K562 (cell line): Measurements from ENCODE around the gene PXMP2. TPM values are rescaled to one million over a fixed set of nuclear protein-coding genes. Genes with fewer than 3 reads are reported as not detected.

ENCODE experiments used
- CHAMP1 ChIP-seq: fragments of 450-650 bp; IDR thresholded peaks from 2 replicates; pipeline ENCODE4 v1.6.1; 2016; ENCODE audit warnings: mild to moderate bottlenecking
- CTCF ChIP-seq, 3 experiments: IDR thresholded peaks in 2 of 3; conservative IDR thresholded peaks in 1 of 3; 2 replicates each; pipeline ENCODE4 v1.5.1; 2011 to 2012; ENCODE audit warnings: low read length in 3 of 3, mild to moderate bottlenecking in 3 of 3, control low read depth in 2 of 3, improper control_type of control experiment in 1 of 3, inconsistent platforms in 1 of 3, low read depth in 1 of 3, mixed read lengths in 1 of 3, moderate library complexity in 1 of 3; ENCODE audit not compliant: insufficient read depth in 2 of 3
- NCOA2 ChIP-seq, 2 experiments: fragments of 450-650 bp; IDR thresholded peaks; 2 replicates each; pipeline ENCODE4 v1.6.1; 2018; ENCODE audit warnings: mild to moderate bottlenecking in 2 of 2, moderate library complexity in 1 of 2; ENCODE audit not compliant: partially characterized antibody in 2 of 2
- PBX2 ChIP-seq, 2 experiments: IDR thresholded peaks in 1 of 2; conservative IDR thresholded peaks in 1 of 2; 2 replicates each; pipeline ENCODE4 v1.6.1; 2016; ENCODE audit warnings: low read depth in 2 of 2, mild to moderate bottlenecking in 1 of 2, missing compliant biosample characterization in 1 of 2, missing genetic modification characterization in 1 of 2, moderate library complexity in 1 of 2
- PML ChIP-seq: IDR thresholded peaks from 2 replicates; pipeline ENCODE4 v1.6.1; 2012; ENCODE audit warnings: low read length, inconsistent platforms
- REST ChIP-seq, 2 experiments: fragments of 450-650 bp; formaldehyde crosslinking in 1 of 2; IDR thresholded peaks; 2 replicates each; pipeline versions ENCODE4 v1.4.0 to v1.6.1; 2014 to 2020; ENCODE audit warnings: mild to moderate bottlenecking in 2 of 2, borderline replicate concordance in 1 of 2, low read depth in 1 of 2
- RFX7 ChIP-seq: fragments of 250-450 bp; sonication (Bioruptor Pico); IDR thresholded peaks from 2 replicates; pipeline ENCODE4 v1.5.1; 2021; ENCODE audit warnings: mild to moderate bottlenecking
- ZBTB1 ChIP-seq: sonication (generic); formaldehyde crosslinking; IDR thresholded peaks from 2 replicates; pipeline ENCODE4 v1.8.1; 2023; ENCODE audit warnings: missing genetic modification reagents, low read depth, mild to moderate bottlenecking, borderline replicate concordance
- ZFX ChIP-seq: sonication (generic); formaldehyde crosslinking; IDR thresholded peaks from 2 replicates; pipeline ENCODE4 v1.8.0; 2022; ENCODE audit warnings: mild to moderate bottlenecking, missing genetic modification reagents, moderate library complexity
- ZNF347 ChIP-seq: fragments of 450-650 bp; formaldehyde crosslinking; IDR thresholded peaks from 2 replicates; pipeline ENCODE4 v1.4.0; 2020; ENCODE audit warnings: low read depth, mild to moderate bottlenecking, moderate library complexity
- polyA plus RNA-seq, 8 experiments: library from polyadenylated mRNA; depleted of rRNA in 4 of 8; stranded (reverse) in 5 of 8; unstranded in 3 of 8; fragments of >200 nt; fragmentation: Nextera tagmentation in 2 of 8; fragmentation: Illumina TruSeq in 1 of 8; extraction: Ambion mirVana in 2 of 8; extraction: Trizol in 1 of 8; gene quantifications; 2 replicates each; pipeline versions ENCODE4 v1.2.1 to v1.2.3, GENCODE V29; 2011 to 2014; ENCODE audit warnings: inconsistent platforms in 1 of 8, missing spikeins in 1 of 8
- total RNA-seq, 7 experiments: library from RNA; depleted of rRNA in 6 of 7; stranded (reverse); fragments of >200 nt in 6 of 7; fragmentation: Illumina TruSeq in 2 of 7; extraction: Trizol in 2 of 7; gene quantifications; 2 replicates each; pipeline versions ENCODE4 v1.2.1 to v1.2.3, GENCODE V29; 2011 to 2021; ENCODE audit warnings: low replicate concordance in 1 of 7

Gene PXMP2
- total and polyA plus RNA-seq, 9 of the 15 experiments (the other 6 are each of a cell fraction or from before 2014, with no cell fraction given) = 3.0 to 66.1 (median 44.7) TPM

GRCh38 chr12:132686825-132687210 is 569 bp upstream of the PXMP2 start (continued):
- TF ChIP-seq REST (IDR thresholded peaks at IDR 0.05; ENCODE audit: borderline replicate concordance) = no peak
- no peak for TF ChIP-seq REST (CRISPR knock-in tag; IDR thresholded peaks at IDR 0.05; ENCODE audit: low read depth)
- TF ChIP-seq PML = no peak
- no peak for TF ChIP-seq PBX2 (CRISPR knock-in tag; IDR thresholded peaks at IDR 0.05; ENCODE audit: low read depth)
- TF ChIP-seq PBX2 (tag; conservative IDR thresholded peaks at IDR 0.05; ENCODE audit: low read depth) = no peak
- TF ChIP-seq CTCF (IDR thresholded peaks at IDR 0.05 in 2 of 3, conservative IDR thresholded peaks at IDR 0.05 in 1 of 3; ENCODE audit: insufficient read depth in 2 of 3, low read depth in 1 of 3, low read length in 3 of 3) = no peak
- TF ChIP-seq ZNF347 = no peak
- peak; percentile 58 for TF ChIP-seq ZFX
- TF ChIP-seq RFX7 = no peak
- no peak for TF ChIP-seq CHAMP1
- peak; percentile 70; the same call in 1 of the 2 replicates for TF ChIP-seq ZBTB1
- TF ChIP-seq NCOA2 (IDR thresholded peaks at IDR 0.05; ENCODE audit: partially characterized antibody in 2 of 2) = no peak
